Retina (tissue), 1 donor: Measurements from ENCODE around the gene ZNF423.
A peak's percentile ranks its signal among the peaks of the same experiment; 100 is the strongest.

ENCODE experiments used
- DNase-seq: peaks from one replicate; pipeline ENCODE4 v3.0.0-alpha.2; 2016

ZNF423 gene

DNA sequence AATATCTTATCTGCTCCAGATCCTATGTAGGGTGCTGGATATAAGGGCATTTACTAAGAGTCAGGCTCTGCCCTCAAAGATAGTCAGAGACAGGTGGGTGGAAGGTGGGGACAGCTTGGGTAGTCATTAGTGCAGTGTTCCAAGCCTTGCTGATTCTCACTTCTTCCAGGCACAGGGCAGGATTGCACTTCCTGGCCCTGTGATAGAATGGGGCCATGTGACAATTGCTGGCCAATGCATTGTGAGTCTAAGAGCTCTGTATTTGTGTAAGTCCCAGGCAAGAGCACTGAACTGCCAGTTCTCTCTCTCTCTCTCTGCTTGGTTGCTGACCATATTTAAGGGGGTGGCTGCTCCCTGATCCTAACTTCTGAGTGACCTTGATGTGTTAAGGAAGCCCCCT, 370.2 kb downstream of the ZNF423 start:
- DNase-seq, result no peak

DNA sequence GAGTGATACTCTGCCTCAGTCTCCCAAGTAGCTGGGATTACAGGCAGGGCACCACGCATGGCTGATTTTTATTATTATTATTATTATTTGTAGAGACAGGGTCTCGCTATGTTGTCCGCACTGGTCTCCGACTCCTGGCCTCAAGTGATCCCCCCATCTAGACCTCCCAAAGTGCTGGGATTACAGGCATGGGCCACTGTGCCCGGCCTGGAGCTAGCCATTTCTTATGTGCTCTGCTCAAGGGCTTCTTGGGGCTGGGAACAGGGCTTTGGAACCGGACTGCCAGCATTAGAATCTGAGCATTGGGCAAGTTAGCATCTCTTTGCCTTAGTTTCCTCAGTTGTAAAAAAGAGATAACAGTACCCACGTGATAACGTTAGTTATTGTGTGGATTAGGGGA, 371.0 kb downstream of the ZNF423 start:
- no peak for DNase-seq

DNA sequence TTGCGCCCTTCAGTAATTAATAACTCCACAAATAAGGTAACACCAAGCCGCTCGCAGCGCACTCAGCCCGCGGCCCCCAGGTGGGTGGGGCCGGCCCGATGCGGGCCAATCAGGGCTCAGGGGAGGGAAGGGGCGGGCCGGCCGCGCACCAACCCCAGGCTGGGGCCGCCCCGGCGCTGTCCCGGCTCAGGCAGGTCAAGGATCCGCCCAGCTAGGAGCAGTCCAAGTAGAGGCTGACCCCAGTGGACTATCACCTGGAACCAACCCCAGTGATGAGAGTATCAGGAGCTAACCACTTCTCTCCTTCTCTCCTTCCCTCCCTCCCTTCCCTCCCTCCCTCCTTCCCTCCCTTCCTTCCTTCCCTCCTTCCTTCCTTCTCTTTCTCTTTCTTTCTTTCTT, 371.5 kb downstream of the ZNF423 start:
- DNase-seq, result peak; percentile 62

DNA sequence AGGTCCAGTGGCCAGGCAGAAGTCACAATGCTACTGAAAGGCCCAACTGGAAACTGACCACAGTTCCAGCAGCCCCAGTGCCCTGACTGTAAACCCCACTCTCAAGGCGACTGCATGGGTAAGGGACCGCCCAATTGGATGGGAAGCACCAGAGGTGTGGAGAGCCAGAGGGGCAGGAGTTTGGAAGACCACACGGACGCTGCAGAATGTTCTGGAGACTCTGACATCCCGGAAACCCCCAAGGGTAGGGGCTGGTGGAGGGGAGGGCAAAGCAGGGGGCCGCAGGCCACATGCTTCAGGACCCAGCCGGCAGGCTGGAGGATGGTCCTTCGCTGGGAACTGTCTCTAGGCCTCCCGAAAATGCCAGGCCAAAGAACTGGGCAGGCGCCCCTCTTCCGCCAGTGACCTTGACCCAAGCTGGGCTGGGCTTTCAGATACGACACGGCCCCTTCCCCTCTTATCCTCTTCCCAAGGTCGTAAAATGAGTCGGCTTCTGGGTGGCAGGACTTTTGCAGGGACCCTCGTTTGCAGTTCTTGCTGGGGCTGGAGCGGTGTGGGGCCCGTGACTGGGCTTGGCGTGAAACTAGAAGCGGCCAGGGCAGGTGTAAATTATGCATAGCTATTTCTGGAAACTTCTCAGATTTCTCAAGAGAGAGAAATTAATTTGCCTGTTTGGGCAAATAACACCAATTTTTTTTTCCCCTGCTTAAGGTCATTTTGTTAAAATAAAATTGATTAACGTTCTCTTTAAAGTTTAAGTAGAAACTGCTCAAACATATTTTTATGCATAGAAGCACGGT, 372.1 kb downstream of the ZNF423 start:
- no peak for DNase-seq

DNA sequence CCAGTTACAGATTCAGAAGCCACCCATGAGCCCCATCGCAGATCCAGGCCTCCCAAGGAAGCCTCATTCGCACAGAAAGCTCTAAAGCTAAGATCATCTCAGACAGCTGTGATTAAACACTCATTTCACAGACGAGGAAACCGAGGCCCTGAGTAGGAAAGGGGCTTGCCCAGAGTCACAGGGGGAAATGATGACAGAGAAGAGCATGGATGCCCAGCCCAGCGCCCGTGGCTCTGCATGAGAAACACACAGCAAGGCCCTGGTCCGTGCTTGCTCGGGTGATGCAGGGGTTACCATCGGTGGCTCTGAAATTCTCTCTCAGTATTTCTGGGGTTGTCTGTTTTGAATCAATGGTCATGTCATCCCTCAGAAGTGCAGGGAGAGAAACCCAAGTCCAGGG, 372.7 kb downstream of the ZNF423 start:
- DNase-seq, result no peak

DNA sequence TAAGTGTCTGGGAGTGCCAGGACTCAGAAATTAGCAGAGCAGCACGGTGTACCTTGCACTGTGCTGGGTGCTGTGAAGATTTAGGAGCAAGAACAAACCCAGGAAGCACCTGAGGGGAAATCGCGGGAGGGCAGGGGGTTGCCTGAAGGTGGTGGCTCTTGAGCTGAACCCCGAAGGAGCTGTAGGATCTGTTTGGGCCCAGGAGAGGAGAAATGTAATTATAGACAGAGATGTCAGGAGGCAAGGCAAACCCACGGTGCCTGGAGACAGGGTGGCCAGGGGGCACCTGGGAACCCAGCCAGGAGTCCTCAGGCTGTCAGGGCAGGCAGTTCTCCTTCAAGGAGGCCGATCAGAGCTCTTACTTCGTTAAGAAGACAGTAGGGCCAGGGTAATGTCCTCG, 373.2 kb downstream of the ZNF423 start:
- DNase-seq, result no peak

DNA sequence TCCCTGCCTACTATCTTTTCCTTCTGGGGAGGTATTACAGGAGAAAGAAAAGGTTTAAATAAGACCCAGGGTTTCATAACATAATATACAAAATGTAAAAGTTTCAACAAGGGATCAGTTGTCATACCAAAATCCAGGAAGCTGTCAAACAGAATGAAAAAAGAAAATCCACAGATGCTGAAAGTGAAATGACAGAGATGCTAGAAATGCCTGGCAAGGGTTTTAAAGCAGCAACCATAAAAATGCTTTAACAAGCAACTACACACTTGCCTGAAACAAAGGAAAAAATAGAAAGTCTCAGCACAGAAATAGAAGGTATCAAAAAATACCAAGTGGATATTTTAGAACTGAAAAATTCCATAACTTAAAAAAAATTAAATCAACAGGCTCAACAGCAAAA, 377.3 kb downstream of the ZNF423 start:
- no peak for DNase-seq

DNA sequence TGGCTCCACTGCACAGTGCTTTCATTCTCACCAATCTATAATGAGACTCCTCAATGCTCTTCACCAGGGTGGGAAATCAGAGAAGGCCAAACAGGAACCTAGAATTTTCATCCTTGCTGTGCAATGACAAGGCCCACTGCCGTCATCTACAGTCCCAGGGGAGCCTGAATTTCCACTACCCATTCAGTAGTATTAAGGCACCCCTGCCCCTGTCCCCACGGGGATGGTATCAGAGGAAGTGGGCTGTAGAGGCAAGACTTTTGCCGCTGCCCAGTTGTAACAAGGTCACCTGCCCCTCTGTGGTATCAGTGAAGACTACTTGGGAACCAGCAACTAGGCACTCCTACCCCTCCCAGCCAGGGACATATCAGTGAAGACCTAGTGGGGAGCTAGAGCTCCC, 377.8 kb downstream of the ZNF423 start:
- no peak for DNase-seq

DNA sequence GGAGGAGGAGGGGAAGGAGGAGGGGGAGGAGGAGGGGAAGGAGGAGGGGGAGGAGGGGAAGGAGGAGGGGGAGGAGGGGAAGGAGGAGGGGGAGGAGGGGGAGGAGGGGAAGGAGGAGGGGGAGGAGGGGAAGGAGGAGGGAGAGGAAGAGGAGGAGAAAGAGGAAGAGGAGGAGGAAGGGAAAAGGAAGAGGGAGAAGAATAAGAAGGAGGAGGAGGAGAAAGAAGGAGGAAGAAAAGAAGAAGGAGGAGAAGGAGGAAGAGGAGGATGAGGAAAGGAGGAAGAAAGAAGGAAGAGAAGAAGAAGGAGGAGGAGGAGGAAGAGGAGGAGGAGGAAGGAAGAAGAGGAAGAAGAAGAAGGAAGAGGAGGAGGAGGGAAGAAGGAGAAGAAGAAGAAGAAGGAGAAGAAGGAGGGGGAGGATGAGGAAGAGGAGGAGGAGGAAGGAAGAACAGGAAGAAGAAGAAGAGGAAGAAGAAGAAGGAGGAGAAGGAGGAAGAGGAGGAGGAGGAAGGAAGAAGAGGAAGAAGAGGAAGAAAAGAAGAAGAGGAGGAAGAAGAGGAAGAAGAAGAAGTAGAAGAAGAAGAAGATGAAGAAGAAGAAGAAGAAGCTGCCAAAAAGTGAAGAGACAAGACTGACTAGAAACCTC, 378.5 kb downstream of the ZNF423 start:
- DNase-seq, result no peak

DNA sequence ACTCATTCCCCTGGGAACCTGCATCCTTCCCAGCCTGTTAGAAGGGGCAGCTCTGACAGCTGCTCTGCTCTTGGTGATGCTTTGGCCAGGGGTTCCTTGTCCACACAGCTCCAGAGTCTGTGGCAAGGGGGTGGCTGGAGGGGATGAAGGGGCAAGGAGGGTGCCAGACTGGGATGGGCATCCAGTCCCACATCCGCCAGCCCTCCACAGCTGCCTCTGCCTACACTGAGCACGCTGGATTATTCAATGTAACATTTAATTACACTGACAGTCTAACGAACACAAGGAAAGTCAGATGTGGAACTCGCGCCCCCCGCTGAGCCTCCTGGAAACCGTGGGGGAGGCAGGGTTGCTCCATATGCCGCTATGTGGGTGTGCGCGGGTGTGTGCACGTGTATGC, 381.2 kb downstream of the ZNF423 start:
- DNase-seq, result peak; percentile 50

DNA sequence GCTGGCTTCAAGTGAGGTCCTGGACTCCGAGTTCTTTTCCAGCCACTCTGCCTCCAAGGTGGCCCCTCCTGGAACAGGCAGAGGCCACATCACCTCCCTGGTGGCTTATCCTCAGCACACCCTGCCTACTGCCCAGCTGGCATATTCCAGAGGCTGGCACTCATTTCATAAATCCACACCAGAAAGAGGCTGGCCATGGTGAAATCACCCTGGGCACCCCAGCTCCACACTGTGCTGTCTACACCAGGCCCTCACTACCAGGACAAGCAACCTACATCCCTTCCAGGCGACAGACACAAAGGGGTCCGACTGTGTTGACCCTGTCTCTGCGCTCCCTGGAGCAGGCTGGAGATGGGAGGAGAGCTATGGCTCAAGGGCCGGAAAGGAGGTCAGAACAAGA, 382.1 kb downstream of the ZNF423 start:
- DNase-seq, result no peak

DNA sequence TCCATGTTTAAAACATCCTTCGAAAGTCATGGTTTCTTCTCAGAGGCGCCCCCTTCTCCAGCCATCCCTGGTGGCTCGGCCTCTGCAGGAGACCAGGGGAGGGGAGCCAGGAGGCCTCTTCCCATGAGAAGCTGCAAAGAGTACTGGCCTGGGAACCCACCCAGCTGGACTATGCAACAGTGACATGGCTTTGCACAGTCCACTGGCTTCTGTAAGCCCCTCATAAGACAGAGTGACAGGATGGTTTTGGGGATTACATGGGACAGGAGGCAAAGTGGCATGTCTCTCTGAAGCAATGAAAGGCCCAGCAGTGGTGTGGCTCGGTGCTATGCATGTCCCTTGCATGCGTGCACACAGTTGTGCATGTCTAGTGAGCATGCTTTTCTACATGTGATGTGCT, 382.8 kb downstream of the ZNF423 start:
- DNase-seq, result no peak

DNA sequence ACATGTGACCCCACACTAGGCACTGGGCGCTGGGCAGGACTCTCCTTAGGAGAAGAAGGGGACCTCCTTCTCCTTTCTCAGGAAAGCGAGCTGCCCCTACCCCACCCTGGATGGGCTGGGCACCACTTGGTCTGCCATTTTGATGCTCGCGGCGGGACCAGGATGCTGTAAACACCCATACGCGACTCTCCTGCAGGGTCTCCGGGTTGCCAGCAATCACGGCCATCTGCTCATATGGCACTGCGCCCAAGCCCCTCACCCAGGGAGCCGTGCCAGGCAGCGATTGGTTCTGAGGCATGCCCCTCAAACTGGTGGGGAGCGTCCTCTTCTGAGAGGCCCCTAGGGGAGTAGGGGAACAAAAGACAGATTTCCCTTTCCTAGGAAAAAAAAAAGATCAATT, 383.3 kb downstream of the ZNF423 start:
- DNase-seq, result no peak

DNA sequence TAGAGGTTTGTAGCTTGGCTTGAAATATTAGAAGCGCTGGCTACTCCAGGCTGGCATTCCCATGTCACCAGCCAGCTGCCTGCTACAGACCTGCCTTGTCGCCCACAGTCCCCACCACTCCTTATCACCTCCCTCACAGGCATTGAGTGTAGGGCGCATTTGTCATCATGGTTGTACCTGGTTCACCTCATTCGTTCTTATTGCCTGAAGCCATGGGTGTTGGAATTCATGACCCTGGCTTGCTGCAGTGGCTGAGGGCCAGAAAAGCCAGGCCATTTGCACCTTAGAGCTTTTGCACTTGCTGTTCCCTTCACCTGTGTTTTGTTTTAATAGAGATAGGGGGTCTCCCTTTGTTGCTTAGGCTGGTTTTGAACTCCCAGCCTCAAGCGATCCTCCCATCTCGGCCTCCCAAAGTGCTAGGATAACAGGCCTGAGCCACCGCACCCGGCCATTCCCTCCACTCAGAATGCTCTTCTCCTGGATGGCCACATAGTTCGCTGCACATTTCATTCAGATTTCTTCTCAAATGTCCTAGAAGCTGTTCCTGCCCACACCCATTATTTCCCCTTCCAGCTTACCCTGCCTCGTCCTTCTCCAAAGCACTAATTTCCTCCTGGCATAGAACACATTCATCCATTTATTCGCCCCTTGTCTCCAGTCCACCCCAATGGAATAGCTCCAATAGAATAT, 384.7 kb downstream of the ZNF423 start:
- DNase-seq, result no peak

DNA sequence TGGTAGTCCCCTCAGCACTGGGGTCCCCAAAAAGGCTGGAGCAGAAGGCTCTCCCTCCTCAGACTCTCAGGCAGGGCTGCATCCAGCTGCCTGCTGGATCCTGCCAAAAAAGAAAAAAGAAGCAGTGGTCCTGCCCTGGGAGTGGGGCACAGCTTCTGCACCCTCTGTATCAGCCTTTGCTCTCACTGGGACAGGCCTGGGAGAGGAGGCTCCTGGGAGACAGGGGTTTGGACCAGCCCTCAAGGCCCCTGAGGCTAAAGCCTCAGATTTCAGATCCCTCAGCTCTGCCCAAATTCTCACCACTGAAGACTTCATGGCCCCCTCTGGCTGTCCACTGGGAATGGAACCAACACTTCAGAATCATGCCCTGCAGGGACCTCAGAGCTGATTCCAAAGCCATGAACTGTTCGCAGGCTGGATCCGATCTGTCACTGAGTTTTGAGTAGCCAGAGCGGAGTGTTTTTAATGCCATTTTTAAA, 385.4 kb downstream of the ZNF423 start:
- no peak for DNase-seq

DNA sequence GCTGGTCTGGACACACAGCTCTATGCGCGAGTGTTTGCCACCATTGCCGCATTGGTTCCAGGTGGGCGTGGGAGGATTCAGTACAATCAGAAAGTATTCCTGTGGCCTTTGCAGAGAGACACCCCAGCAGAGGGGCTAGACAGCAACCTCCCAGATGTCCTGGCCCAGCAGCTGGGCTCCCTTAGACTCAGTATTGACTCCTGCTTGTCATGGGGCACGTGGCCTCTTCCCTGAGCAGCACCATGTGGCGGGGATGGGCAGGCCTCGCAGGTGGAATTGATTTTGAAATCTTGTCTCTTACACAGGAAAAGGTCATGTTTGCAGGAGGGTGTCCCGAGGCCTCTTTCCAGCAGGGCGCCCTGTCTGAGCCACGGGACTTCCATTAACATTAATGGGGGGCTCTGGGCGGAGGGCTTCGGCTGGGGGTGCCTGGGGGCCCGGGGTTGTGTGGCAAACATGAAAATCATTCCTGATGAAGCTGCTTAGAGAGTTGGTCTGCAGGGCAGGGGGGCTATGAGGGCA, 385.9 kb downstream of the ZNF423 start:
- DNase-seq, result no peak

DNA sequence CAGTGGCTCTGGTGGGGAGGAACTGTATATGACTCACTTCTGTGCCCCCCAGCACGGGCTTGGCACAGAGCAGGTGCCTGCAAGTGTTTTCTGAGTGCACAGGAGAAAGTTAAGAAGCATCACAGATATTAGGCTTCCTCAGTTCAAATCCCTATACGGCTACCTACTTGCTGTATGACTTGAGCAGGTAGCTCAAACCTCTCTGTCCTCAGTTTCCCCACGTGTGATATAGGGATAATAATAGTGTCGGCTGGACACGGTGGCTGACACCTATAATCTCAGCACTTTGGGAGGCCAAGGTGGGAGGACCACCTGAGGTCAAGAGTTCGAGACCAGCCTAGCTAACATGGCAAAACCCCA, 386.6 kb downstream of the ZNF423 start:
- DNase-seq, result no peak

DNA sequence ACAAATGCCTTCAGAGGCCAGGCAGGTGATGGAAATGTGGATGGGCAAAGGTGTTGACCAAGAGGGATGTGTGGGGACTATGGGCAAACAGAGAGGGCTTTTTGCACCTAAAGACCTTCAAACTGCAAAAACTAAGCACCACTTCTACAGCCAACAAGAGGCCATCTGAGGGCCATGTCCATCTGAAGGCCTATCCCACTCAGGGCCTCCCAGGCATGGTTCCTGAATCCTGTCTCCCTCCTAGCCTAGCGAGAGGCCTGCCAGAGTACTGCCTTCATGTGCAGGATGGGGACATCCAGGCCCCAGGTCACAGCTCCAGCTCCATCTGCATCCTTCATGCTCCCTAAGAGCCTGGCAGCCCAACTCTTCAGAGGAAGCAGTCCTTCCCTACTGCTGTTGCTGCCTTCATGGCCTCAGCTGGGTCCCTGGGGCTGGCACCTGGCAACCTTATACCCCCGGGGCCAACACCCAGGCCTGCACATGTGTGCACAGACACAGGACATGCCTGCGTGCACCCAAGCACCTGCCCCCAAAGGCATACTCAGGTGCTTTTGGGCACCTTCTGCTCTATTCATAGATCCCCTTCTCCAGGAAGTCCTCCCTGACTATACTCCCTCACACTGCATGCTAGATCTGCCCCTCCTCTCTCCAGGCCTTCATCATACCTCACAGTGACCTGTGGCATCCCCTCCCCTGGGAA, 387.2 kb downstream of the ZNF423 start:
- DNase-seq, result no peak

DNA sequence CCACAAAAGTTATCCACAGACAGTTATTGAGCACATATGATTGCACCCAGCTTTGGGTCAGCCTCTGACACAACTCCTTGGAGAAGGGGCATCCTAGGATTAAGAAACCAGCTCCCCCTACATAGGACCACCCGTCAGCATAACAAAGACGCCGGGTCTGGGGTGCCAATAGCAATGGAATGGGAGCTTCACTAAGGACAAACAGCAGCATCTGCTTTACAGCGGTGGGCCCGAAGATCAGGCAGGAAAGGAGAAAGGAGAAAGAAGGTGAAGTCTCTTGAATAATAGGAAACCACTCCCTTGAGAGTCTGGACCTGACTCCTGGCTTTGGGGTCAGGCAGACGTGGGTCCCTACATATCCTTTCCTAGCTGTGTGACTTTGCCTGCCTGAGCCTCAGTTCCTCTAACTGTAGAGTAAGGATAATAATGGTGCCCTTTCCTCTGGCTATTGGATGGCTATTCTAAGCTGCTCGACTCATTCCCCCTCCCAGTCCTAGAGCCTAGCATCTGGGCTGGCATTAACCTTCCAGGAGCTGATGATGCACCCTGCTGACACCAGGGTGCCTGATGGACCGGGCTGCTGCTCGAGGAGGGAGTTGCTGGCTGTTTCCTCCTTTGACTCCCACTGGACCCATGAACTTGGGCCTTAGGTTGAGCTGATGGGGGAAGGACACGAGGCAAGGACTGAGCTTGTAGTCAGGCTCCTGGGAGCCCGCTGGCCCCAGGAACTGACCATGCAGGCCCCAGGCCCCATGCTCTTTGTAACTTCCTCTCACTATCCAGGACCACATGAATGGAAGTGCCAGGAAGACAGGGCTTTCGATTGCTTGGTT, 388.2 kb downstream of the ZNF423 start:
- no peak for DNase-seq

DNA sequence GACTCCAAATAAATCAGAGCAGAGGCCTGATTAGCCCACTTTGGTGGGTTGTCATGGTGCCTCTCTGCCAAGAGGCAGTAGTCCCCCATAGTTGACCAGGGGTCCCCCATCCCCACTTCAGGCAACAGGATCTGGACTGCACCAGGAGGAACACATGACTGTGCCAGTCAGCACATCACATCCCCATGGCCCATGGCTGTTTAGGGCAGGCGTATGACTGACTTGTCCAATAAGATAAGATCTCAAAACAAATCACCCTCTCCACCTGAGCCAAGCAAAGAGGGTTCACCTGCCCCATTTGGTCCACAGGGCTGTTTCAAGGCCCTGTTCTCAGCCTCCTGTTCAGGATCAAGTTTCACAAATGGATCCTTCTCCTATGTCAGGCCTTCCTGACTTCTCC, 389.0 kb downstream of the ZNF423 start:
- DNase-seq, result no peak

DNA sequence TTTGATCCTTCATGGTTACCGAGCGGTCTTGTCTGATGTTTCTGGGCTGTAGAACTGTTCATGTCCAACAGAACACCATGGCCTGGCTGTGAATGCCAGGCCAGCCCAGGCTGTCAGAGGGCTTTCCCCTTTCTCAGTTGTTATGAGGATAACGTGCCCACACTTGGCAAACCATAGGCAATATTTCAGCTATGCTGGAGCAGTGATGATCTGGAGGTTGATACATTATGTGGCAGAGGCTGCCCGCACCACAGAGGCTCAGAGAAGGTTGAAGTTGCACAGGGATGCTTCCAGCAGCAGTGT, 389.4 kb downstream of the ZNF423 start:
- no peak for DNase-seq
